GM23248 (cell line): ENCODE measurements around the gene NPPB.
"Not testable (repeated sequence)": the region's sequence is repeated elsewhere in the genome, so short reads cannot be mapped to it uniquely, and the experiment has no call there.

Experiments
- EZH2 ChIP-seq: fragments of 200-600 bp; sonication (generic); IDR thresholded peaks from 2 replicates; pipeline ENCODE4 v1.6.1; 2018; ENCODE audit warnings: antibody characterized with exemption, mild to moderate bottlenecking; ENCODE audit not compliant: insufficient read depth, poor library complexity, severe bottlenecking
- EZH2phosphoT487 ChIP-seq: fragments of 200-600 bp; sonication (generic); IDR thresholded peaks from 2 replicates; pipeline ENCODE4 v1.6.1; 2018; ENCODE audit warnings: antibody characterized with exemption, moderate library complexity, mild to moderate bottlenecking, low read depth; ENCODE audit not compliant: insufficient read depth

- not testable (repeated sequence) for TF ChIP-seq EZH2, EZH2phosphoT487
Measured at GRCh38 chr1:11894501-11894900, 35.8 kb upstream of the NPPB start.
